Measurements from ENCODE around the gene BEST1.
A peak's percentile ranks its signal among the peaks of the same experiment; 100 is the strongest.

BEST1 gene

GRCh38 chr11:61914471-61915171 lies 35.5 kb upstream of the BEST1 start:
- Histone ChIP-seq H3K4me3 (ENCODE audit: low read depth, low read length) (no peak overlapping the region), H3K4me1 (no peaks in the 10 kb centered on the region)

GRCh38 chr11:61916737-61917333 lies 33.3 kb upstream of the BEST1 start:
- H3K9ac ChIP-seq: no peak overlapping the region
- TF ChIP-seq CTCF (IDR thresholded peaks at IDR 0.05): no peak
- no peaks in the 10 kb centered on the region for H3K79me2 ChIP-seq
- H2AFZ ChIP-seq: no peak overlapping the region
- H3K27me3 ChIP-seq (ENCODE audit: control insufficient read depth, insufficient read depth, low read length): no peaks in the 10 kb centered on the region
- peak overlapping the region; percentile 46 for H3K4me3 ChIP-seq (ENCODE audit: low read depth, low read length)
- H3K4me1 ChIP-seq: no peaks in the 10 kb centered on the region
- no peak overlapping the region for H3K27ac ChIP-seq
- H3K9me3 ChIP-seq (ENCODE audit: control insufficient read depth, low read length): no peaks in the 10 kb centered on the region
- no peaks in the 10 kb centered on the region for H3K36me3 ChIP-seq (ENCODE audit: control insufficient read depth, insufficient read depth, low read length)
- H3K4me2 ChIP-seq (ENCODE audit: low read length): peak overlapping the region; percentile 59

More at GRCh38 chr11:61914471-61915171, 35.5 kb upstream of the BEST1 start:
- Histone ChIP-seq H3K36me3 (ENCODE audit: control insufficient read depth, insufficient read depth, low read length) (no peaks in the 10 kb centered on the region), H3K27me3 (ENCODE audit: control insufficient read depth, insufficient read depth, low read length) (no peaks in the 10 kb centered on the region), H2AFZ (no peak overlapping the region), H3K9ac (no peak overlapping the region), H3K79me2 (no peaks in the 10 kb centered on the region), H3K27ac (no peak overlapping the region), H3K4me2 (ENCODE audit: low read length) (no peak overlapping the region), H3K9me3 (ENCODE audit: control insufficient read depth, low read length) (no peaks in the 10 kb centered on the region)
- TF ChIP-seq CTCF (IDR thresholded peaks at IDR 0.05): no peak

GRCh38 chr11:61917334-61918109 lies 32.6 kb upstream of the BEST1 start, which contains the start of gene RAB3IL1:
Gene RAB3IL1, minus strand, starts transcription at chr11:61917566. Its CDS starts 199 bp downstream, at chr11:61917367.
- no peaks in the 10 kb centered on the region for H3K9me3 ChIP-seq (ENCODE audit: control insufficient read depth, low read length)
- H3K36me3 ChIP-seq (ENCODE audit: control insufficient read depth, insufficient read depth, low read length): no peaks in the 10 kb centered on the region
- no peak for TF ChIP-seq CTCF (IDR thresholded peaks at IDR 0.05)
- peak within 1 kb of the TSS; percentile 68 for H2AFZ ChIP-seq
- no peaks in the 10 kb centered on the region for H3K4me1 ChIP-seq
- no peaks in the 10 kb centered on the region for H3K79me2 ChIP-seq
- H3K4me2 ChIP-seq (ENCODE audit: low read length): peak within 1 kb of the TSS; percentile 65
- H3K27me3 ChIP-seq (ENCODE audit: control insufficient read depth, insufficient read depth, low read length): no peaks in the 10 kb centered on the region
- no peak within 1 kb of the TSS for H3K9ac ChIP-seq
- peak within 1 kb of the TSS; percentile 4 for H3K27ac ChIP-seq
- H3K4me3 ChIP-seq (ENCODE audit: low read depth, low read length): peak within 1 kb of the TSS; percentile 46

GRCh38 chr11:61918251-61918937 lies 31.8 kb upstream of the BEST1 start:
- H3K4me2 ChIP-seq (ENCODE audit: low read length): no peak overlapping the region
- no peaks in the 10 kb centered on the region for H3K79me2 ChIP-seq
- H3K36me3 ChIP-seq (ENCODE audit: control insufficient read depth, insufficient read depth, low read length): no peaks in the 10 kb centered on the region
- H3K27me3 ChIP-seq (ENCODE audit: control insufficient read depth, insufficient read depth, low read length): no peaks in the 10 kb centered on the region
- H3K4me3 ChIP-seq (ENCODE audit: low read depth, low read length): no peak overlapping the region
- H3K9ac ChIP-seq: no peak overlapping the region
- peak overlapping the region; percentile 4 for H3K27ac ChIP-seq
- peaks cover 7% of the 10 kb centered on the region for H3K4me1 ChIP-seq
- no peak for TF ChIP-seq CTCF (IDR thresholded peaks at IDR 0.05)
- peak overlapping the region; percentile 68 for H2AFZ ChIP-seq
- no peaks in the 10 kb centered on the region for H3K9me3 ChIP-seq (ENCODE audit: control insufficient read depth, low read length)
